GM18508 (cell line): ENCODE measurements around the gene CCS.
"Not testable (repeated sequence)": the region's sequence is repeated elsewhere in the genome, so short reads cannot be mapped to it uniquely, and the experiment has no call there.

Source experiments
- ATAC-seq: cut with Tn5 transposase; IDR thresholded peaks from one replicate; pipeline ENCODE4 v1.9.1; 2021; ENCODE audit warnings: moderate number of reproducible peaks; ENCODE audit not compliant: insufficient read depth, unreplicated experiment

CCS gene

GRCh38 chr11:66625041-66625751, 32.2 kb downstream of the CCS start:
- no peak for ATAC-seq

GRCh38 chr11:66625752-66626149, 32.8 kb downstream of the CCS start:
- no peak for ATAC-seq

- no peak for ATAC-seq
Measured at GRCh38 chr11:66626382-66626781, 33.4 kb downstream of the CCS start.

GRCh38 chr11:66626926-66627325, 33.9 kb downstream of the CCS start:
- ATAC-seq: no peak

GRCh38 chr11:66628061-66628603, 35.1 kb downstream of the CCS start:
- no peak for ATAC-seq

- no peak for ATAC-seq
Measured at GRCh38 chr11:66629356-66629755, 36.4 kb downstream of the CCS start.

- no peak for ATAC-seq
Measured at GRCh38 chr11:66631883-66632282, 38.9 kb downstream of the CCS start.

GRCh38 chr11:66632952-66633351, 40.0 kb downstream of the CCS start:
- ATAC-seq: no peak

GRCh38 chr11:66636411-66636810, 43.4 kb downstream of the CCS start:
- no peak for ATAC-seq

GRCh38 chr11:66637557-66638176, 44.7 kb downstream of the CCS start:
- no peak for ATAC-seq

GRCh38 chr11:66638177-66639065, 45.4 kb downstream of the CCS start, which contains the start of gene RBM4:
TSS of gene RBM4 (plus strand) at chr11:66638703. CDS start at chr11:66639712, 1,009 bp downstream.
- ATAC-seq: peak; percentile 78

GRCh38 chr11:66639066-66639813, 46.3 kb downstream of the CCS start:
- ATAC-seq: no peak

- not testable (repeated sequence) for ATAC-seq
Measured at GRCh38 chr11:66639814-66640340, 46.9 kb downstream of the CCS start.

- ATAC-seq: no peak
Measured at GRCh38 chr11:66641834-66642233, 48.8 kb downstream of the CCS start.

GRCh38 chr11:66643745-66644437, 50.9 kb downstream of the CCS start:
- ATAC-seq: no peak

GRCh38 chr11:66646828-66647227, 53.8 kb downstream of the CCS start:
- ATAC-seq: no peak

GRCh38 chr11:66649903-66650302, 56.9 kb downstream of the CCS start:
- no peak for ATAC-seq

- ATAC-seq: no peak
Measured at GRCh38 chr11:66651016-66651415, 58.0 kb downstream of the CCS start.

GRCh38 chr11:66652651-66653050, 59.7 kb downstream of the CCS start:
- ATAC-seq: no peak
